Vagina (tissue), 2 donors: Measurements from ENCODE around the gene ATG14.

ENCODE experiments used
- POLR2A ChIP-seq, 2 donors: fragments of 450-650 bp; IDR thresholded peaks; one replicate each; pipeline ENCODE4 v1.6.1; 2017; ENCODE audit warnings: antibody characterized with exemption in 2 of 2, mild to moderate bottlenecking in 2 of 2, moderate library complexity in 2 of 2
- POLR2AphosphoS5 ChIP-seq, 2 donors: sonication (generic); formaldehyde crosslinking; IDR thresholded peaks; one replicate each; pipeline ENCODE4 v1.9.0; 2017; ENCODE audit warnings: antibody characterized with exemption in 2 of 2, mild to moderate bottlenecking in 2 of 2, low read depth in 1 of 2; ENCODE audit not compliant: insufficient read depth in 1 of 2

DNA sequence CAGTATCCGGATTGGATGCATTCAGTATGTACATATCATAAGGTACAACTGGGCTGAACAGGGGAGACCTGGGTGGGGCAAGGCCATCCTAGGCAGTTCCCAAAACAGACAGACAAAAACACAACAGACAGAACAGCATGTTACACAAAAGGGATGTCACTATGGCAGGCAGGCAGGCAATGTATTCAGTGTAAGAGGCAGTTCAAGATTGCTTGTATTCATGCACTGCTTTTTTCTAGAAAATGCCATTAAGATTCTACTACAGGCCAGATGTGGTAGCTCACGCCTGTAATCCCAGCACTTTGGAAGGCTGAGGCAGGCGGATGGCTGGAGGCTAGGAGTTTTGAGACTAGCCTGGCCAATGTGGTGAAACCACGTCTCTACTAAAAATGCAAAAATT lies 25.3 kb upstream of the ATG14 start:
- TF ChIP-seq POLR2A (IDR thresholded peaks at IDR 0.05) (no peak), POLR2AphosphoS5 (IDR thresholded peaks at IDR 0.05; ENCODE audit: insufficient read depth in 1 of 2, low read depth in 1 of 2) (no peak)
